K562 (cell line): ENCODE results near the gene BFSP1. TPM values are rescaled to one million over a fixed set of nuclear protein-coding genes. Genes with fewer than 3 reads are reported as not detected.

Source experiments
- ATAC-seq: fragments of 200-7000 bp; cut with Tn5 transposase; 3 replicates; pipeline ENCODE4 v1.9.1; 2020; ENCODE audit warnings: moderate library complexity
- BruUV-seq: library from RNA; stranded (reverse); fragments of 400-500 nt; replicated peaks from 2 replicates; lab custom pipeline; 2021; lab: Mats Ljungman, UMichigan
- CTCF ChIA-PET: fragments of 300-600 bp; formaldehyde crosslinking; extraction: SDS; loops from one replicate; lab custom pipeline; 2021; ENCODE audit warnings: low intra/inter-chr PET ratio; lab: Yijun Ruan, JAX
- POLR2A ChIA-PET: fragments of 300-600, 350-650 bp; sonication (Branson Sonifier 250); formaldehyde crosslinking; extraction: SDS; loops from one replicate; lab custom pipeline; 2021; ENCODE audit warnings: antibody characterized with exemption, inconsistent platforms; lab: Yijun Ruan, JAX
- DNase-seq, 4 experiments: peaks; one replicate each; pipeline versions ENCODE4 v3.0.0 to v3.0.0-alpha.2; 2011 to 2018; ENCODE audit warnings: low spot score in 3 of 4, mixed read lengths in 3 of 4; ENCODE audit errors: extremely low read depth in 1 of 4
- FAIRE-seq: peaks from 2 replicates; lab custom pipeline; 2011; peaks lifted over from hg19 to GRCh38; lab: Jason Lieb, UNC
- H2AFZ ChIP-seq: 2 replicates; pipeline ENCODE4 v1.6.0; 2011; ENCODE audit warnings: low read depth, low read length, control low read depth, inconsistent platforms
- H3K27ac ChIP-seq: fragments of 200-600 bp; 3 replicates; pipeline ENCODE4 v1.8.0; 2011; ENCODE audit warnings: low read depth, mild to moderate bottlenecking, control low read depth, inconsistent platforms, low read length, moderate library complexity, mixed read lengths; ENCODE audit errors: extremely low read depth
- H3K27me3 ChIP-seq, 2 experiments: fragments of 300-600 bp in 1 of 2; 2 replicates in 1 of 2; 3 replicates in 1 of 2; pipeline versions ENCODE4 v1.6.0 to v1.8.0; 2011; ENCODE audit warnings: inconsistent platforms in 2 of 2, low read length in 2 of 2, mild to moderate bottlenecking in 1 of 2, mixed read lengths in 1 of 2, moderate library complexity in 1 of 2; ENCODE audit not compliant: control insufficient read depth in 2 of 2, insufficient read depth in 2 of 2
- H3K36me3 ChIP-seq: fragments of 300-600 bp; 3 replicates; pipeline ENCODE4 v1.8.0; 2011; ENCODE audit warnings: mild to moderate bottlenecking, low read length, inconsistent platforms; ENCODE audit not compliant: control insufficient read depth, insufficient read depth
- H3K4me1 ChIP-seq, 2 experiments: fragments of 200-600 bp in 1 of 2; replicated peaks in 1 of 2; 2 replicates in 1 of 2; 3 replicates in 1 of 2; pipeline versions ENCODE4 v1.5.1 to v1.8.0; 2011; ENCODE audit warnings: inconsistent platforms in 2 of 2, low read length in 2 of 2, mild to moderate bottlenecking in 1 of 2, mixed read lengths in 1 of 2, moderate library complexity in 1 of 2; ENCODE audit not compliant: control insufficient read depth in 2 of 2, insufficient read depth in 2 of 2
- H3K4me2 ChIP-seq: 2 replicates; pipeline ENCODE4 v1.6.1; 2011; ENCODE audit warnings: low read length, control low read depth, inconsistent platforms, mixed read lengths; ENCODE audit not compliant: insufficient read depth
- H3K4me3 ChIP-seq: fragments of 200-600 bp; sonication (generic), shearing (Covaris generic); 2 replicates; pipeline ENCODE4 v1.5.1; 2016; ENCODE audit warnings: control low read depth, inconsistent platforms
- H3K79me2 ChIP-seq: fragments of 200-600 bp; 3 replicates; pipeline ENCODE4 v1.8.0; 2011; ENCODE audit warnings: low read length, inconsistent platforms; ENCODE audit not compliant: control insufficient read depth, insufficient read depth
- H3K9ac ChIP-seq, 2 experiments: 2 replicates each; pipeline versions ENCODE4 v1.6.0 to v1.6.1; 2011; ENCODE audit warnings: low read depth in 2 of 2, low read length in 2 of 2, control low read depth in 1 of 2, inconsistent platforms in 1 of 2, mild to moderate bottlenecking in 1 of 2, mixed read lengths in 1 of 2; ENCODE audit not compliant: insufficient read depth in 1 of 2
- H3K9me1 ChIP-seq: one replicate; pipeline ENCODE4 v1.6.0; 2011; ENCODE audit warnings: inconsistent platforms, mild to moderate bottlenecking, low read length, moderate library complexity; ENCODE audit not compliant: control insufficient read depth, insufficient read depth
- H3K9me3 ChIP-seq: replicated peaks from 2 replicates; pipeline ENCODE4 v1.5.1; 2011; ENCODE audit warnings: low read depth, low read length, inconsistent platforms; ENCODE audit not compliant: control insufficient read depth, insufficient read depth
- H4K20me1 ChIP-seq: replicated peaks from 2 replicates; pipeline ENCODE4 v1.6.1; 2011; ENCODE audit warnings: low read length, inconsistent platforms, mixed read lengths; ENCODE audit not compliant: control insufficient read depth, insufficient read depth
- WGBS: fragments of 100-300 bp; shearing (Covaris generic); methylation state at CpG from one replicate; pipeline ENCODE4 v1.1.6; 2016; ENCODE audit warnings: low coverage, mixed read lengths; ENCODE audit not compliant: insufficient coverage; ENCODE audit errors: missing lambda C conversion rate; 5-methylcytosine and 5-hydroxymethylcytosine counted together
- in situ Hi-C: fragments of 300-500 bp; cut with MboI; formaldehyde crosslinking; loops from 4 replicates; pipeline ENCODE4 v1.15.0; 2018; ENCODE audit warnings: inconsistent platforms, mixed read lengths
- intact Hi-C: fragments of 100-400 bp; cut with micrococcal nuclease; formaldehyde crosslinking; loops from 2 replicates; pipeline ENCODE4 v1.14.2; 2022
- polyA plus RNA-seq, 8 experiments: library from polyadenylated mRNA; depleted of rRNA in 4 of 8; stranded (reverse) in 5 of 8; unstranded in 3 of 8; fragments of >200 nt; fragmentation: Nextera tagmentation in 2 of 8; fragmentation: Illumina TruSeq in 1 of 8; extraction: Ambion mirVana in 2 of 8; extraction: Trizol in 1 of 8; gene quantifications; 2 replicates each; pipeline versions ENCODE4 v1.2.1 to v1.2.3, GENCODE V29; 2011 to 2014; ENCODE audit warnings: inconsistent platforms in 1 of 8, missing spikeins in 1 of 8
- total RNA-seq, 7 experiments: library from RNA; depleted of rRNA in 6 of 7; stranded (reverse); fragments of >200 nt in 6 of 7; fragmentation: Illumina TruSeq in 2 of 7; extraction: Trizol in 2 of 7; gene quantifications; 2 replicates each; pipeline versions ENCODE4 v1.2.1 to v1.2.3, GENCODE V29; 2011 to 2021; ENCODE audit warnings: low replicate concordance in 1 of 7
- TF ChIP-seq, protein P1 (sequence below): fragments of 450-650 bp; IDR thresholded peaks from 2 replicates; pipeline ENCODE4 v1.6.1; 2017; ENCODE audit warnings: mild to moderate bottlenecking, moderate library complexity

BFSP1 gene
- total and polyA plus RNA-seq, 9 of the 15 experiments (the other 6 are each of a cell fraction or from before 2014, with no cell fraction given), result 0.09 to 0.86 (median 0.40) TPM

DNA sequence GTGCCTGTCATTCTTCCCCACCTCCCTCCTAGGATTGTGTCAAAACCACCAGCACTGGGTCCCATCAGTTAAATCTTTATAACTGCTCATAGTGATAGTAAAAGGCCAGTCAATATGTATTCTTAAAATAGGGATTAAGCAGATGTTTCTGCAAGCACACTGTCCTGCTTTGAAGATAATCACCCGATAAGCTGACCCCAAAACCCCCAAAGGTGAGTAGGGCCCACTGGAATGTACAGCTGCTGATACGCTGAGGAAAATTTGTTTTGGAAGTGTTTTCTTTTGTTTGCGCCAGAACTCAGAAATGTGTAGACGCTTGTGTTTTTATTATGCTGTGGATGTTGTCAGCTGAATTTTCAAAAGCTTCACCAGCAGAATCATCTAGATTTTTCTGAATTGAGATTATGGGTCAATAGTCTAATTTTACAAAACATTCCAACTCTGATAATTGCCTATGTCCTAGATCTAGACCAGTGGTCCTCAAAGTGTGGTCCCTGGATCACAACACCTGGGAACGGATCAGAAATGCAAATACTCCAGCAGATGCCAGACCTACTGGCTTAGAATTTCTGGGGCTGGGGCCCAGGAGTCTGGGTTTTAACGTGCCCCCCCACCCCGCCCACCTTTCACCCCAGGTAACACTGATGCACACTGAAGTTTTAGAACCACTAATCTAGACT, 11.4 kb downstream of the BFSP1 start:
- Histone ChIP-seq H3K9ac (no peak overlapping the region), H3K9me3 (no peaks in the 10 kb centered on the region), H2AFZ (no peak overlapping the region), H3K27ac (no peak overlapping the region), H3K9me1 (no peaks in the 10 kb centered on the region), H3K36me3 (no peaks in the 10 kb centered on the region), H3K79me2 (no peaks in the 10 kb centered on the region), H4K20me1 (no peaks in the 10 kb centered on the region), H3K4me3 (no peak overlapping the region), H3K4me2 (no peak overlapping the region), H3K4me1 (no peaks in the 10 kb centered on the region), H3K27me3 (peaks cover 0 to 11% of the 10 kb centered on the region in 2 experiments; a peak in 3 of 5 replicates)
- intact Hi-C loops, result no loop called here
- in situ Hi-C loops, result loop anchor here (25.0 kb wide), 1 partner anchor 768 kb away; the partner anchor contains the start of gene ZNF133
- DNase-seq (no peak), FAIRE-seq (no peak), ATAC-seq (no peak)
- TF ChIP-seq, protein P1, sequence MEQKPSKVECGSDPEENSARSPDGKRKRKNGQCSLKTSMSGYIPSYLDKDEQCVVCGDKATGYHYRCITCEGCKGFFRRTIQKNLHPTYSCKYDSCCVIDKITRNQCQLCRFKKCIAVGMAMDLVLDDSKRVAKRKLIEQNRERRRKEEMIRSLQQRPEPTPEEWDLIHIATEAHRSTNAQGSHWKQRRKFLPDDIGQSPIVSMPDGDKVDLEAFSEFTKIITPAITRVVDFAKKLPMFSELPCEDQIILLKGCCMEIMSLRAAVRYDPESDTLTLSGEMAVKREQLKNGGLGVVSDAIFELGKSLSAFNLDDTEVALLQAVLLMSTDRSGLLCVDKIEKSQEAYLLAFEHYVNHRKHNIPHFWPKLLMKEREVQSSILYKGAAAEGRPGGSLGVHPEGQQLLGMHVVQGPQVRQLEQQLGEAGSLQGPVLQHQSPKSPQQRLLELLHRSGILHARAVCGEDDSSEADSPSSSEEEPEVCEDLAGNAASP, result no peak
- ChIA-PET POLR2A (no interaction called here), CTCF (no interaction called here)
- no TSS peak for BruUV-seq
- 23% methylated on average over 7 of the region's 7 CpGs for WGBS
